ENCODE results near the gene NOC3L. TPM values are rescaled to one million over a fixed set of nuclear protein-coding genes. Genes with fewer than 3 reads are reported as not detected.

Gene NOC3L
- total RNA-seq, 4 donors from 2014 or later: 20.6 to 27.4 (median 25.9) TPM

- no peak for DNase-seq (ENCODE audit: low spot score in 2 of 2)
- no peaks in the 10 kb centered on the region for H3K27me3 ChIP-seq
- H3K36me3 ChIP-seq: no peaks in the 10 kb centered on the region
- 82 to 90% methylated on average over 2 of the region's 2 CpGs for WGBS, 2 donors
- no peaks in the 10 kb centered on the region for H3K4me1 ChIP-seq
- no peak for TF ChIP-seq POLR2A (IDR thresholded peaks at IDR 0.05)
- TF ChIP-seq CTCF (IDR thresholded peaks at IDR 0.05): no peak
- TF ChIP-seq EP300 (IDR thresholded peaks at IDR 0.05): no peak
- no peaks in the 10 kb centered on the region for H3K9me3 ChIP-seq
- no peak overlapping the region for H3K27ac ChIP-seq
- no peak overlapping the region for H3K4me3 ChIP-seq
Observed at GRCh38 chr10:94376865-94377264, 14.1 kb upstream of the NOC3L start.

- Histone ChIP-seq H3K27ac (no peak overlapping the region), H3K9me3 (no peaks in the 10 kb centered on the region), H3K4me1 (no peaks in the 10 kb centered on the region), H3K36me3 (no peaks in the 10 kb centered on the region), H3K4me3 (no peak overlapping the region), H3K27me3 (no peaks in the 10 kb centered on the region)
- 78 to 86% methylated on average over 1 of the region's 1 CpG for WGBS, 2 donors
- TF ChIP-seq CTCF (IDR thresholded peaks at IDR 0.05) (no peak), POLR2A (IDR thresholded peaks at IDR 0.05) (no peak), EP300 (IDR thresholded peaks at IDR 0.05) (no peak)
- no peak for DNase-seq (ENCODE audit: low spot score in 2 of 2)
Observed at GRCh38 chr10:94375374-94375773, 12.6 kb upstream of the NOC3L start.

GRCh38 chr10:94370501-94370900 is 7.8 kb upstream of the NOC3L start:
- no peak for DNase-seq (ENCODE audit: low spot score in 2 of 2)
- Histone ChIP-seq H3K4me1 (no peaks in the 10 kb centered on the region), H3K4me3 (no peak overlapping the region), H3K27ac (no peak overlapping the region), H3K36me3 (no peaks in the 10 kb centered on the region), H3K27me3 (no peaks in the 10 kb centered on the region), H3K9me3 (no peaks in the 10 kb centered on the region)
- TF ChIP-seq CTCF (IDR thresholded peaks at IDR 0.05): no peak
- TF ChIP-seq EP300 (IDR thresholded peaks at IDR 0.05): no peak
- TF ChIP-seq POLR2A (IDR thresholded peaks at IDR 0.05): no peak
- WGBS, 2 donors: 30 to 44% methylated on average over 2 of the region's 2 CpGs

- Histone ChIP-seq H3K9me3 (no peaks in the 10 kb centered on the region), H3K27ac (no peak overlapping the region), H3K36me3 (no peaks in the 10 kb centered on the region), H3K27me3 (no peaks in the 10 kb centered on the region), H3K4me3 (no peak overlapping the region), H3K4me1 (peaks cover 0 to 14% (median 9%) of the 10 kb centered on the region in 4 donors)
- 89 to 93% methylated on average over 3 of the region's 3 CpGs for WGBS, 2 donors
- DNase-seq (ENCODE audit: low spot score in 2 of 2): no peak
- TF ChIP-seq POLR2A (IDR thresholded peaks at IDR 0.05) (no peak), CTCF (IDR thresholded peaks at IDR 0.05) (no peak), EP300 (IDR thresholded peaks at IDR 0.05) (no peak)
Observed at GRCh38 chr10:94366382-94366781, 3.6 kb upstream of the NOC3L start.

- peaks cover 0 to 8% (median 0%) of the 10 kb centered on the region in 3 donors for H3K36me3 ChIP-seq
- 77 to 92% methylated on average over 1 of the region's 1 CpG for WGBS, 2 donors
- TF ChIP-seq POLR2A (IDR thresholded peaks at IDR 0.05): no peak
- no peak for TF ChIP-seq CTCF (IDR thresholded peaks at IDR 0.05)
- no peak for TF ChIP-seq EP300 (IDR thresholded peaks at IDR 0.05)
Observed at GRCh38 chr10:94364482-94364881, 1.7 kb upstream of the NOC3L start.

More at GRCh38 chr10:94364482-94364881, 1.7 kb upstream of the NOC3L start:
- no peaks in the 10 kb centered on the region for H3K27me3 ChIP-seq
- H3K4me1 ChIP-seq: peaks cover 0 to 29% (median 14%) of the 10 kb centered on the region in 4 donors
- H3K9me3 ChIP-seq: no peaks in the 10 kb centered on the region
- no peak overlapping the region for H3K4me3 ChIP-seq
- no peak for DNase-seq (ENCODE audit: low spot score in 2 of 2)
- H3K27ac ChIP-seq: no peak overlapping the region
